Measurements from ENCODE around the gene SUGCT.

DNA sequence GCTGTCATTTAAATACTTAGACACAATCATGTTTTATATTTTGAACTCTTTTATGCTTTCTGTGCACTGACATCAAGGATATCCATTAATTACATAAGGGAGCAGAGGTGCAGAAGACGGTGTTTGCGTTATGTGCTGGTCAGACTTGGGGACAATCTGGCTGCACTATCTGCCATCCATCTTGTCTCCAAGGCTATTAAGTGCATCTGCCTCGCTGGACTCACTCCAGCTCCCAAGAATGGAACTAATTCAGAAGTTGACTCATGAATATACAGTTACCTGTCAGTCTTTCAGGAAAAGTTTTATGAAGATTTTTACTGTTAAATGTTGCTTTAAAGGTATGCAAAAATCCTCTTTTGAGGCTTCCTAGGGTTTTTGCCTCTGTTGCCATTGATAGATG lies 391.0 kb downstream of the SUGCT start:
- TF ChIP-seq, protein P1, sequence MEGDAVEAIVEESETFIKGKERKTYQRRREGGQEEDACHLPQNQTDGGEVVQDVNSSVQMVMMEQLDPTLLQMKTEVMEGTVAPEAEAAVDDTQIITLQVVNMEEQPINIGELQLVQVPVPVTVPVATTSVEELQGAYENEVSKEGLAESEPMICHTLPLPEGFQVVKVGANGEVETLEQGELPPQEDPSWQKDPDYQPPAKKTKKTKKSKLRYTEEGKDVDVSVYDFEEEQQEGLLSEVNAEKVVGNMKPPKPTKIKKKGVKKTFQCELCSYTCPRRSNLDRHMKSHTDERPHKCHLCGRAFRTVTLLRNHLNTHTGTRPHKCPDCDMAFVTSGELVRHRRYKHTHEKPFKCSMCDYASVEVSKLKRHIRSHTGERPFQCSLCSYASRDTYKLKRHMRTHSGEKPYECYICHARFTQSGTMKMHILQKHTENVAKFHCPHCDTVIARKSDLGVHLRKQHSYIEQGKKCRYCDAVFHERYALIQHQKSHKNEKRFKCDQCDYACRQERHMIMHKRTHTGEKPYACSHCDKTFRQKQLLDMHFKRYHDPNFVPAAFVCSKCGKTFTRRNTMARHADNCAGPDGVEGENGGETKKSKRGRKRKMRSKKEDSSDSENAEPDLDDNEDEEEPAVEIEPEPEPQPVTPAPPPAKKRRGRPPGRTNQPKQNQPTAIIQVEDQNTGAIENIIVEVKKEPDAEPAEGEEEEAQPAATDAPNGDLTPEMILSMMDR (IDR thresholded peaks at IDR 0.05; ENCODE audit: borderline replicate concordance, extremely low read depth, low read length, poor library complexity, severe bottlenecking): no peak
- no peak for TF ChIP-seq EZH2 (IDR thresholded peaks at IDR 0.05; ENCODE audit: borderline replicate concordance, low read depth, low read length, severe bottlenecking)

All from DND-41 (cell line).